ENCODE data around the gene DMPK.

DMPK gene

DNA sequence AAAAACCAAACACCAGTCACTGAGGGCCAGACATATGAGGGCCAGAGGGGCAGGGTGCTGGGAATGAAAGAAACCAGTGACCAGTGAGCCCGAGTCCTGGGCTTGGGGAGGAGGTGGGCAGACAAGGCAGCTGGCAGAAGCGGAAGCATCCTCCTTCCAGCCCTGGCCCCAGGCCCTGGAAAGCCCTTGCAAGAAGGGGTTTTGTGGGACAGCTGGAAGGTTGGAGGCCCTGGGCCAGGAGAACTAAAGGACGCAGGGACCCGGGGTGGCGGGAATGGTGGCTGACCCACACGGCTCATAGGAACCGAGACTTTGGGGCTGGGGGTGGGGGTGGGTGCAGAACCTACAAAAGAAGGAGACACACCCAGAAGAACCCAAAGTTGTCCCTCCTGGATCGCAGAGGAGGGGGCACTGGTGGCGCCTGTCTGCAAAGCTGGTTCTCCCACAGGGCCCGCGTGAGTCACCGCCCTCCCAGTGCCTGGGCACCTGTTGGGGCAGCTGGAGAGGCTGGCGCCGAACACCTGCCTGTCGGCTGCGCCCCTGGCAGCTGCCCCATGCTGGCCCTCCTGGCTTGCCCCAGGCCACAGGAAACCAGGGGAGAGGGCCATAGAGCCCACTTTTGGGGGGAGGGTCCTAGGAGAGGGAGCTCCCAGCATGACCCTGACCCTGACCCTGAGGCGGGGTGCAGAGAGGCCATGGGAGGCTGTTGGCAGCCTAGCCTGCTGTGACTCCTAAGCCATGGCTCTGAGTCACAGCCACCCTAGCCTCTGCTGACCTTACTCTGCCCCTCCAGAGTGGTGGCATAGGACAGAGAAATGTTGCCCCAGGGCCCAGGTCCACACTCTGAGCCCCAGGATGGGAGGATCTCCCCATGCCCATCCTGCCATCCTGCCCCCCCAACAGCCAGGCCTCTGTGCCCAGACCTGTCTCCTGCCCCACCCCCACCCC lies 802 bp downstream of the DMPK start:
- peaks cover 12% of the 10 kb centered on the region for H3K27me3 Mint-ChIP-seq
- H3K36me3 Mint-ChIP-seq, result peaks cover 6% of the 10 kb centered on the region
- H3K27ac Mint-ChIP-seq, result no peak overlapping the region
- no peaks in the 10 kb centered on the region for H3K9me3 Mint-ChIP-seq
- peaks cover 19% of the 10 kb centered on the region for H3K4me1 Mint-ChIP-seq
- no peak overlapping the region for H3K4me3 Mint-ChIP-seq

DNA sequence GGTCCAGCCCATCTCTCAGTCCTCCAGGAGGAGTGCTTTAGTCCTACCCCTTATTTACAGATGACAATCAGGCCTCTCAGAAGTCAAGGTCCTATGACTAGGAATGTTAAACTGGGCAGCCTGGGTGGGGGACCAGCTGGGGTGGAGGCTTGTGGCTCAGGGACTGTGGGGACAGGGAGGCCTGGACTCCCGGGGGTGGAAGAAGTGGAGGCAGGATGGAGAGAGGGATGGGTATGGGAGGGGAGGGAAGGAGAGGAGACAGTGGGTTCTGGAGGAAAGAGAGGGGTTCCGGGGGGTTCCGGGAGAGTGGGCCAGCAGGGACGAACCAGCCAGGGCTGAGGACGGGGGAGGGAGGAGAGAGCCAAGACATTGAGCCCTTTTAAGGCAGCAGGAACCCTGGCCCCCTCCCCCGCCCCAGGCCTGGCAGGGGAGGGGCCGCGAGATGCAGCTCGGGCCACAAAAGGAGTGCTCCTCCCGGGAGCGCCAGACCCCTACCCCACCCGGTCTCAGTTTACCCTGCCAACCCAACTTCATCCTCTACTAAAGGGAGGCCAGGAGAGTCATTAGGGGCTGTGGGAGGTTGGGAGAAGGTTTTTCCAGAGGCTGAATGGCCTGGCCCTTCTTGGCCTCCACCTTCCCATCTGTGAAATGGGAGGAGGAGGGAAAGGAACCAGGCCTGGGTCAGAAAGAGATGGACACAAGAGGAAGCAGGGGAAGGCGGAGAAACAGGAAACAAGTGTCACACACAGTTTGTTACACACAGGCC lies 1.7 kb downstream of the DMPK start:
- H3K27me3 Mint-ChIP-seq, result peaks cover 12% of the 10 kb centered on the region
- no peak overlapping the region for H3K4me3 Mint-ChIP-seq
- H3K9me3 Mint-ChIP-seq, result no peaks in the 10 kb centered on the region
- H3K4me1 Mint-ChIP-seq, result peaks cover 19% of the 10 kb centered on the region
- peaks cover 4% of the 10 kb centered on the region for H3K36me3 Mint-ChIP-seq
- no peak overlapping the region for H3K27ac Mint-ChIP-seq

DNA sequence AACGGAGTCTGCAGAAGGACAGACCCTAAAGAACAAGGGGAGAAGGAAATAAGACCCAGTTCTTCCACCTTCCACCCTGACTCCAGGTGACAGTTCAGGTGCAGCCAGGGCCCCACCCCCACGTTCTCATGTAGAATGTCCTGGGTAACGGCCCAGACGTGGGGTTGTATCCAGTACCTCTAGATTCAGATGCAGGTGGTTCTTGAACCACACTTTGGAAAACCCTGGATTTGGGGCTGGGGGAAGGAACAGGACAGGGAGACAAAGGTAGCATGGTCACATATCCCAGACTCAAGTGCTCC lies 2.2 kb downstream of the DMPK start:
- Mint-ChIP-seq H3K27me3 (peaks cover 12% of the 10 kb centered on the region), H3K4me3 (no peak overlapping the region), H3K9me3 (no peaks in the 10 kb centered on the region), H3K4me1 (peaks cover 19% of the 10 kb centered on the region), H3K36me3 (peaks cover 4% of the 10 kb centered on the region), H3K27ac (no peak overlapping the region)

DNA sequence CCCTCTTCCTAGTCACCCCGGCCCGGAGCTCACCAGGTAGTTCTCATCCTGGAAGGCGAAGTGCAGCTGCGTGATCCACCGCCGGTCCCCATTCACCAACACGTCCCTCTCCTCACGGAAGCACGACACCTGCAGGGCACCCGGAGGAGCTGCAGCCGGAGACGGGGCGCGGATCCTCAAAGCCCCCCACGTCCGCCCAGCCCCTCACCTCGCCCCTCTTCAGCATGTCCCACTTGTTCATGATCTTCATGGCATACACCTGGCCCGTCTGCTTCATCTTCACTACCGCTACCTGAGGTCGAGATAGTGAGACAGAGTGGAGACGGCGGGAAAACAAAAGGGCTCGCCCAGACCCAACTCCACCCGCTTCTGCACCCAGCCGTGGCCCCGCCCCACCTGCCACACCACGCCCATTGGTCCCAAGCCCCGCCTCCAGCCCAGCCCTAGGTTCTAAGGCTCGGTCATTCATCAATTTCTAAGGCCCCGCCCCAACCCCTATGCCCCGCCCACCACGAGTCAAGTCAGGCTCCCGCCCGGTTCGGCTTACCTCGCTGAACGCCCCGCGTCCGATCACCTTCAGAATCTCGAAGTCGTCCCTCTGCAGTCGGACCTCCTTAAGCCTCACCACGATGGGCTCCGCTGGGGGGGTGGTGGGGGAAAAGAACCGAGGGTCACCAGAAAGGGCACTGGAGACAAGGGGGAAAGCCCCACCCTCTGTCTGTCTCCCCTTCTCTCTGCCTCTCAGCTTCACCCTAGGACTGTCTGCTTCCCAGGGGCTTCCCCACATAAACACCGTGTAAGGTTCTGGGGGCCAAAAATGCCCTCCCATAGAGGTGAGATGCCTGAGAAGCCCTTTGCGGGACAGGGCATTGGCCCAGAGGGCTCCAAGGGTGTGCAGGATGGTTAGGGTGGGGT lies 2.8 kb downstream of the DMPK start:
- Mint-ChIP-seq H3K36me3 (peaks cover 4% of the 10 kb centered on the region), H3K4me1 (peaks cover 19% of the 10 kb centered on the region), H3K4me3 (peak overlapping the region; percentile 81), H3K27me3 (peaks cover 12% of the 10 kb centered on the region), H3K27ac (peak overlapping the region; percentile 82), H3K9me3 (no peaks in the 10 kb centered on the region)

DNA sequence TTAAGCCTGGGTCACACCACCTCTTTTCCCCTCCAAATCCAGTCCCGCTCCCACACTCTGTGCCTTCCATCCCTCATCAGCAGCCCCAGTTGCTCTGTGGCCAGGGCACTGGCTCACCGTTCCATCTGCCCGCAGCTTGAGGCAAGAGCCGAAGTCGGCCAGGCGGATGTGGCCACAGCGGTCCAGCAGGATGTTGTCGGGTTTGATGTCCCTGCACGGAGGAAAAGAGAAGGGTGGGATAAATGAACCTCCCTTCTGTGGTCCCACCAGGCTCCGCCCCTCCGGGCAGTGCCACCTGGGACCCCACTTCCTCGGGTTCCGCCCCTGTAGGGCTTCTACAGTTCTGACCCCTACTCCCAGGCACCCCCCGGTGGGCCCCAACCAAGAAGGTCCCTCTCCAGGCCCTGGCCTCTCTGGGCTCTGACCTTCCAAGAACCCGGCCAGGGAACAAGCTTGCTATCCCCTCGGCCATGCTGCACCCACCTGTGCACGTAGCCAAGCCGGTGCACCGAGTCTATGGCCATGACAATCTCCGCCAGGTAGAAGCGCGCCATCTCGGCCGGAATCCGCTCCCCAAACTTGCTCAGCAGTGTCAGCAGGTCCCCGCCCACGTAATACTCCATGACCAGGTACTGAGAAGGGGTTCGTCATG lies 4.2 kb downstream of the DMPK start:
- Mint-ChIP-seq H3K27me3 (peaks cover 12% of the 10 kb centered on the region), H3K4me3 (peak overlapping the region; percentile 51)

DNA sequence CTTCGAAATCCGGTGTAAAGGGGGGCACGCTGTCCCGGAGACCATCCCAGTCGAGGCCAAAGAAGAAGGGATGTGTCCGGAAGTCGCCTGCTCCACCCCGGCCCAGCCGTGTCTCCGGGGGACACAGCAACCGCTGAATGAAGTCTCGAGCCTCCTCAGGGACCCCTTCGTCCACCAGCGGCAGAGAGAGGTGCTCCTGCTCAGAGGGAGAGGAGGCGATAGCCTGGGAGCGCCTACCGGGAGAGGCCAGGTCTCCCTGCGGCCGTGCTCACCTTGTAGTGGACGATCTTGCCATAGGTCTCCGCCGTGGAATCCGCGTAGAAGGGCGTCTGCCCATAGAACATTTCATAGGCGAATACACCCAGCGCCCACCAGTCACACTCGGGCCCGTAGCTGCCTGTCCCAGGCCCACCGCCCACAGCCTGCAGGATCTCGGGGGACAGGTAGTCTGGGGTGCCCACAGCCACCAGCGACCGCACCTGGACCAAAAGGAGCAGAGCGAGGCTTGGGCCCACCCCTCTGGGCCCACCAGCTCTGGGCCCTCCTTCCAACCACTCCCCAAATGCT lies 4.8 kb downstream of the DMPK start:
- Mint-ChIP-seq H3K9me3 (no peaks in the 10 kb centered on the region), H3K27me3 (peaks cover 12% of the 10 kb centered on the region), H3K4me3 (no peak overlapping the region), H3K4me1 (peaks cover 19% of the 10 kb centered on the region), H3K27ac (no peak overlapping the region), H3K36me3 (peaks cover 4% of the 10 kb centered on the region)

More for the DNA sequence above, 4.2 kb downstream of the DMPK start:
- Mint-ChIP-seq H3K9me3 (no peaks in the 10 kb centered on the region), H3K4me1 (peaks cover 19% of the 10 kb centered on the region), H3K36me3 (peaks cover 4% of the 10 kb centered on the region), H3K27ac (no peak overlapping the region)

DNA sequence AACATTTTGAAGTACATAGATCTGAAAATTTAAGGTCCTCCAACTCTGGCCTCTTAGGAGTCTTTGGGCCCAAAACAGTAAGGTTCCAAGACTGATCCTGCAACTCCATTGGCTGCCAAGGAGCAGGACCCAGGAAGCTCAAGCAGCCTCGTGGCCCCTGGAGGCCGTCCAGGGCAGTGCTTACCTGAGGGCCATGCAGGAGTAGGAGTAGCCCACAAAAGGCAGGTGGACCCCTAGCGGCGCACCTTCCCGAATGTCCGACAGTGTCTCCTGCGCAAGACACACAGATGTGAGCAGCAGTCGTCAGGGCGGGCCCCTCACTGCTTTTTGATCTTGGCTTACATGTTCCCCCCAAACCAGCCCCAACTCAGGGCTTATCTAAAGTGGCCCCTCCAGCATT lies 7.5 kb downstream of the DMPK start:
- peaks cover 19% of the 10 kb centered on the region for H3K4me1 Mint-ChIP-seq
- no peak overlapping the region for H3K4me3 Mint-ChIP-seq
- H3K36me3 Mint-ChIP-seq, result peaks cover 4% of the 10 kb centered on the region
- H3K27me3 Mint-ChIP-seq, result peaks cover 8% of the 10 kb centered on the region
- no peaks in the 10 kb centered on the region for H3K9me3 Mint-ChIP-seq
- no peak overlapping the region for H3K27ac Mint-ChIP-seq

DNA sequence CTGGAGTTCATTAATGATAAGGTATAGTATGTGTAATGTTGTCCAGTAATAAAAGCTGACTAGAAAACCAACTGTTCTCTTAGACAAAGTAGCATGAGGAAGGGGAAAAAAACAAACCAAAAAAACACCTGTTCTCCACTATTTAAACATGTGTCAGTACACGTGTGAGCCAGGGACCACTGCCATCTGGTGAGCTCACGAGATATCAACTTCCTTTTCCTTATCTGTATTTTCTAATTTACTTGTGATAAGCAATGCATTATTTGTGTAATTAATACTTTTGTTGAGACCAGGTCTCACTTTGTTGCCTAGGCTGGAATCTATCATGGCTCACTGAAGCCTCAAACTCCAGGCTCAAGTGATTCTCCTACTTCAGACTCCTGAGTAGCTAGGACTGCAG lies 8.9 kb downstream of the DMPK start:
- H3K27ac Mint-ChIP-seq, result no peak overlapping the region
- H3K4me3 Mint-ChIP-seq, result no peak overlapping the region
- no peaks in the 10 kb centered on the region for H3K36me3 Mint-ChIP-seq
- H3K27me3 Mint-ChIP-seq, result no peaks in the 10 kb centered on the region
- H3K4me1 Mint-ChIP-seq, result peaks cover 6% of the 10 kb centered on the region
- H3K9me3 Mint-ChIP-seq, result no peaks in the 10 kb centered on the region

DNA sequence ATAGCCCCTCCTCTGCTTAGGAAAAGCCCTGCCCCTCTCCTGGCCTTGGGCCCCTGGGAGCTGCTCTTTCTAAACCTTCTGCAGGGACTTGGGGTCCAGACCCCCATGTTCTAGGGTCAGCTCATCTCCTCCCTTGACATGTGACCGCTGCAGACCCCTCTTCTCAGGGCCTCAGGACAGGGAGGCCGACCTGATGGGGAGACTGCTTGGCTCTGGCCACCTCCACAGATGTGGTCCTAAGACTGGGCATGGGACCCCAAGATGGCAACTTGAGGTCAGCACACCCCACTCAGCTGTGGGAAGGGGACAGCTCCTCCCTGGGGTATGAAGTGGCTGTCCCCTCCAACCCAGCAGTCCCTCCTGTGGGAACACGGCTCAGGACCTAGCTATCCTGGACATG lies 9.4 kb downstream of the DMPK start:
- H3K36me3 Mint-ChIP-seq, result no peaks in the 10 kb centered on the region
- no peaks in the 10 kb centered on the region for H3K9me3 Mint-ChIP-seq
- no peaks in the 10 kb centered on the region for H3K27me3 Mint-ChIP-seq
- peaks cover 5% of the 10 kb centered on the region for H3K4me1 Mint-ChIP-seq
- H3K27ac Mint-ChIP-seq, result no peak overlapping the region
- H3K4me3 Mint-ChIP-seq, result no peak overlapping the region

DNA sequence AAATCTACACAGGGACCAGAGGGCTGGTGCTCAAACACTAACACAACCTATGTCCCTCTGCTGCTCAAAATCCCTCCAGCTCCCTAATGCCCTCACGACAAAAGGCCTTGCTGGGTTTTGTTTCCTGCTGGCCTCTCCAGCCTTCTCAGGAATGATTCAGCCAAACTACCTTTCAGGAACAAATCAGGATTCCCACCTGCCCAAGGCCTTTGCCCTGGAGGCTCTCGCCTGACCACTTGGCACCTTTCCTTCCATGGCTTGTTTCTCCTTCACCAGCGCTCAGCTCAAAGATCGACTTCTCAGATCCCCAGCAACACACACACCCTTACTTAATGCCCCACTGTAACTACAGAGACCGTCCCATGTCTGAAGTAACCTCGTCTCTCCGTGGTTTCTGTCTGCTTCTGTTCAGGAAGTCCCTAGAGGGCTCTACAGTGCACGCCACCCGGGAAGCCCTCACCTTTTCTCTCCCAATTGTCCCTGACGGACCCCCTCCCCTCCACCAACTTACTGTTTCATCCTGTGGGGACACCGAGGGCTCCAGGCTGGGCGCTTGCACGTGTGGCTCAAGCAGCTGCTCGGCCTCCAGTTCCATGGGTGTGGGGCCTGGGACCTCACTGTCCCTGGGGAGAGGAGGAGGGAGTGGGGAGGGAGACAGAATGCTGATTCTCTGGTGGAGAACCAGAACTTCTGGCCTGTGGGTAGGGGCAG lies 10.0 kb downstream of the DMPK start:
- peaks cover 5% of the 10 kb centered on the region for H3K4me1 Mint-ChIP-seq
- peak overlapping the region; percentile 14 for H3K27ac Mint-ChIP-seq
- no peaks in the 10 kb centered on the region for H3K9me3 Mint-ChIP-seq
- no peak overlapping the region for H3K4me3 Mint-ChIP-seq
- H3K27me3 Mint-ChIP-seq, result no peaks in the 10 kb centered on the region
- no peaks in the 10 kb centered on the region for H3K36me3 Mint-ChIP-seq

DNA sequence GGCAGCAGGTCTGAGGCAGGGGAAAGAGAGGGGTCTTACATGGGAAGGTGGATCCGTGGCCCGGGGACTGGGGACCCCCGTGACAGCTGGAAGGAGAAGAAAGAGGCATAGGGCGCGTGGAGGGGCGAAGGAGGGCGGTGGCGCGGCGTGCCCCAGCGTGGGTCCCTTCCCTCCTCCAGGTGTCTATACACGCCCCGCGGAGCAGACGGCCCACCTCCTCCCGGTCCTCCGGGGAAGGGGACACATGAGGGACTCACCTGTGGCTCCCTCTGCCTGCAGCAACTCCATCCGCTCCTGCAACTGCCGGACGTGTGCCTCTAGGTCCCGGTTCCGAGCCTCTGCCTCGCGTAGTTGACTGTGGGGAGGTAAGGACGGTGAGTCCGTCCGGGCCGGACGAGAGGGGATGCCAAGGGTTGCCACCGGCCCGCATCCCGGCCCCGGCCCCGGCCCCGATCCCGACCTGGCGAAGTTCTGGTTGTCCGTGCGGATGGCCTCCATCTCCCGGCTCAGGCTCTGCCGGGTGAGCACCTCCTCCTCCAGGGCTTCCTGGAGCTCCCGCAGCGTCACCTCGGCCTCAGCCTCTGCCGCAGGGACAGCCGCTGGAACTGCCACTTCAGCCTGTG lies 10.9 kb downstream of the DMPK start:
- Mint-ChIP-seq H3K36me3 (no peaks in the 10 kb centered on the region), H3K27me3 (no peaks in the 10 kb centered on the region), H3K27ac (no peak overlapping the region), H3K9me3 (no peaks in the 10 kb centered on the region), H3K4me3 (no peak overlapping the region), H3K4me1 (peaks cover 5% of the 10 kb centered on the region)

DNA sequence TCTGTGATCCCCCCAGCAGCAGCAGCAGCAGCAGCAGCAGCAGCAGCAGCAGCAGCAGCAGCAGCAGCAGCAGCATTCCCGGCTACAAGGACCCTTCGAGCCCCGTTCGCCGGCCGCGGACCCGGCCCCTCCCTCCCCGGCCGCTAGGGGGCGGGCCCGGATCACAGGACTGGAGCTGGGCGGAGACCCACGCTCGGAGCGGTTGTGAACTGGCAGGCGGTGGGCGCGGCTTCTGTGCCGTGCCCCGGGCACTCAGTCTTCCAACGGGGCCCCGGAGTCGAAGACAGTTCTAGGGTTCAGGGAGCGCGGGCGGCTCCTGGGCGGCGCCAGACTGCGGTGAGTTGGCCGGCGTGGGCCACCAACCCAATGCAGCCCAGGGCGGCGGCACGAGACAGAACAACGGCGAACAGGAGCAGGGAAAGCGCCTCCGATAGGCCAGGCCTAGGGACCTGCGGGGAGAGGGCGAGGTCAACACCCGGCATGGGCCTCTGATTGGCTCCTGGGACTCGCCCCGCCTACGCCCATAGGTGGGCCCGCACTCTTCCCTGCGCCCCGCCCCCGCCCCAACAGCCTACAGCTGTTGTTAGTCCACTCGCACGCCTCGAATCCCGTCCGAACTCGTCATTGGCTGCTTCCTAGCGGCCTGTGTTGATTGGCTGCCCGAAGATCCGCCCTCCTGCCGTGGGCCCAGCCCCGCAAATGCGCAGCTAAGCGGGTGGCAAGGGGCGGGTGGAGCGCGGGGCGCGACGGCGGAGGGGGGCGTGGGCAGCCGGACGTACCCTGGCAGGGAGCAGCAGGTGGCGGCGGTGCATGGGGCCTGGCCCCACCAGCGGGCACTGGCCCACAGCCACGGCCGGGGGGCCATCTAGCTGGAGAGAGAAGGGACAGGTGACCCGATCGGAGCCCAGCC lies 11.8 kb downstream of the DMPK start:
- H3K4me3 Mint-ChIP-seq, result peak overlapping the region; percentile 86
- H3K4me1 Mint-ChIP-seq, result peaks cover 5% of the 10 kb centered on the region
- H3K27me3 Mint-ChIP-seq, result peaks cover 1% of the 10 kb centered on the region
- no peaks in the 10 kb centered on the region for H3K9me3 Mint-ChIP-seq
- no peak overlapping the region for H3K27ac Mint-ChIP-seq
- no peaks in the 10 kb centered on the region for H3K36me3 Mint-ChIP-seq

DNA sequence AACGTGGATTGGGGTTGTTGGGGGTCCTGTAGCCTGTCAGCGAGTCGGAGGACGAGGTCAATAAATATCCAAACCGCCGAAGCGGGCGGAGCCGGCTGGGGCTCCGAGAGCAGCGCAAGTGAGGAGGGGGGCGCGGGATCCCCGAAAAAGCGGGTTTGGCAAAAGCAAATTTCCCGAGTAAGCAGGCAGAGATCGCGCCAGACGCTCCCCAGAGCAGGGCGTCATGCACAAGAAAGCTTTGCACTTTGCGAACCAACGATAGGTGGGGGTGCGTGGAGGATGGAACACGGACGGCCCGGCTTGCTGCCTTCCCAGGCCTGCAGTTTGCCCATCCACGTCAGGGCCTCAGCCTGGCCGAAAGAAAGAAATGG lies 12.5 kb downstream of the DMPK start:
- H3K27me3 Mint-ChIP-seq, result peaks cover 4% of the 10 kb centered on the region
- peak overlapping the region; percentile 80 for H3K27ac Mint-ChIP-seq
- H3K36me3 Mint-ChIP-seq, result no peaks in the 10 kb centered on the region
- H3K9me3 Mint-ChIP-seq, result no peaks in the 10 kb centered on the region
- H3K4me3 Mint-ChIP-seq, result peak overlapping the region; percentile 86
- peaks cover 5% of the 10 kb centered on the region for H3K4me1 Mint-ChIP-seq
